DOHH2 (cell line): ENCODE measurements around the gene ABHD1.

ENCODE experiments used
- H3F3A ChIP-seq: fragments of 200-600 bp; sonication (generic), shearing (Covaris generic); 2 replicates; pipeline ENCODE4 v1.6.0; 2016; ENCODE audit warnings: antibody characterized with exemption, mild to moderate bottlenecking; ENCODE audit not compliant: control insufficient read depth, insufficient read depth
- H3K27ac ChIP-seq: fragments of 200-600 bp; sonication (generic); 2 replicates; pipeline ENCODE4 v1.5.1; 2014; ENCODE audit warnings: low read depth, mild to moderate bottlenecking, low read length, moderate library complexity
- H3K27me3 ChIP-seq: fragments of 200-600 bp; sonication (generic); 2 replicates; pipeline ENCODE4 v1.6.1; 2014; ENCODE audit warnings: mild to moderate bottlenecking, low read length, mixed read lengths; ENCODE audit not compliant: control insufficient read depth
- H3K36me3 ChIP-seq: fragments of 200-600 bp; sonication (generic); 2 replicates; pipeline ENCODE4 v1.6.1; 2014; ENCODE audit warnings: mild to moderate bottlenecking, low read length, moderate library complexity, mixed read lengths; ENCODE audit not compliant: control insufficient read depth
- H3K4me1 ChIP-seq: fragments of 200-600 bp; sonication (generic); 2 replicates; pipeline ENCODE4 v1.6.1; 2014; ENCODE audit warnings: mild to moderate bottlenecking, low read length, mixed read lengths; ENCODE audit not compliant: control insufficient read depth
- H3K4me2 ChIP-seq: fragments of 200-600 bp; sonication (generic); 2 replicates; pipeline ENCODE4 v1.6.0; 2014; ENCODE audit warnings: mild to moderate bottlenecking, low read length, moderate library complexity
- H3K4me3 ChIP-seq: fragments of 200-600 bp; sonication (generic); 2 replicates; pipeline ENCODE4 v1.5.1; 2014; ENCODE audit warnings: mild to moderate bottlenecking, low read length, mixed read lengths
- H3K79me2 ChIP-seq: fragments of 200-600 bp; sonication (generic); 2 replicates; pipeline ENCODE4 v1.6.1; 2014; ENCODE audit warnings: mild to moderate bottlenecking, low read length, mixed read lengths; ENCODE audit not compliant: control insufficient read depth
- H3K9me2 ChIP-seq: fragments of 200-600 bp; sonication (generic); replicated peaks from 2 replicates; pipeline ENCODE4 v1.6.1; 2014; ENCODE audit warnings: mild to moderate bottlenecking, low read length, mixed read lengths; ENCODE audit not compliant: control insufficient read depth
- H3K9me3 ChIP-seq: fragments of 200-600 bp; sonication (generic); 2 replicates; pipeline ENCODE4 v1.6.1; 2014; ENCODE audit warnings: antibody characterized with exemption, low read length, mixed read lengths; ENCODE audit not compliant: control insufficient read depth, insufficient read depth
- H4K20me1 ChIP-seq: fragments of 200-600 bp; sonication (generic); 2 replicates; pipeline ENCODE4 v1.6.0; 2014; ENCODE audit warnings: low read depth, mild to moderate bottlenecking, antibody characterized with exemption, low read length, moderate library complexity; ENCODE audit not compliant: control insufficient read depth, insufficient read depth
- CTCF ChIP-seq: fragments of 200-600 bp; sonication (generic); IDR thresholded peaks from one replicate; pipeline ENCODE4 v1.5.1; 2014; ENCODE audit warnings: antibody characterized with exemption, mild to moderate bottlenecking, low read depth, low read length; ENCODE audit not compliant: poor library complexity, severe bottlenecking
- EZH2phosphoT487 ChIP-seq: fragments of 200-600 bp; sonication (generic); IDR thresholded peaks from 2 replicates; pipeline ENCODE4 v1.6.1; 2017; ENCODE audit warnings: borderline replicate concordance, mild to moderate bottlenecking, antibody characterized with exemption, low read length, moderate library complexity, mixed read lengths

Gene ABHD1

GRCh38 chr2:27137322-27137935 lies 13.8 kb downstream of the ABHD1 start:
- peaks cover 15% of the 10 kb centered on the region for H3K36me3 ChIP-seq
- TF ChIP-seq EZH2phosphoT487 (no peak), CTCF (no peak)
- H3K27me3 ChIP-seq, result no peaks in the 10 kb centered on the region
- H3K27ac ChIP-seq, result no peak overlapping the region
- H3K4me3 ChIP-seq, result no peak overlapping the region
- H3K4me2 ChIP-seq, result no peak overlapping the region
- H3K9me3 ChIP-seq, result no peaks in the 10 kb centered on the region
- H3F3A ChIP-seq, result no peaks in the 10 kb centered on the region
- no peaks in the 10 kb centered on the region for H3K9me2 ChIP-seq
- H3K79me2 ChIP-seq, result peaks cover 20% of the 10 kb centered on the region
- peaks cover 17% of the 10 kb centered on the region for H3K4me1 ChIP-seq
- no peaks in the 10 kb centered on the region; the same call in 1 of the 2 replicates for H4K20me1 ChIP-seq

- H4K20me1 ChIP-seq, result no peaks in the 10 kb centered on the region; the same call in 1 of the 2 replicates
- H3K27ac ChIP-seq, result no peak overlapping the region
- peaks cover 13% of the 10 kb centered on the region for H3K79me2 ChIP-seq
- H3K9me2 ChIP-seq, result no peaks in the 10 kb centered on the region
- TF ChIP-seq EZH2phosphoT487 (no peak), CTCF (no peak)
- H3K4me3 ChIP-seq, result no peak overlapping the region
- no peaks in the 10 kb centered on the region for H3K9me3 ChIP-seq
- peaks cover 14% of the 10 kb centered on the region for H3K4me1 ChIP-seq
- H3K27me3 ChIP-seq, result peaks cover 3% of the 10 kb centered on the region
- no peak overlapping the region for H3K4me2 ChIP-seq
- no peaks in the 10 kb centered on the region for H3F3A ChIP-seq
- peaks cover 8% of the 10 kb centered on the region for H3K36me3 ChIP-seq
Measured at GRCh38 chr2:27138111-27138510, 14.5 kb downstream of the ABHD1 start.

DNA sequence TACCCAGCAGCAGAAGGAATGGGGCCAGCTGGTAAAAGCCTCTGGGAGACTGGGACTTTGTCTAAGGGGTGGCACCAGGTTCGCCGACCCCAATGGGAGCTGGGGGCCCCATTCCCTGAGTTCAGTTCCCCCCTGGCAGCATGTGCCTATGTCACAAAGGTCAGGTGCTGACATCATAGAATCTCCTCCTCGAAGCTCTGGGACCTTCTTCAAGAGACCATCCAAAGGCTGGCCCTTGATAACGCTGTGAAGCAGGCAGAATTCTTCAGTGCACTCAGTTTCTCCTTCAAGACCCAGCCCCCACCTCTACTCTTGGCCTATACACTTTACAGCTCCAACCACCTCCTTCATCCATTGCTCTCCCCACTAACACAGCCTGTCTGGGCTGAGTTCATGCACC lies 15.7 kb downstream of the ABHD1 start, which contains the start of gene PRR30:
Gene PRR30 (minus strand): TSS at position 101 of the 400 bp plus-strand sequence. CDS start 1,081 bp downstream, outside the sequence.
- H3K4me1 ChIP-seq, result peaks cover 8% of the 10 kb centered on the region
- no peaks in the 10 kb centered on the region for H4K20me1 ChIP-seq
- H3K9me2 ChIP-seq, result no peaks in the 10 kb centered on the region
- no peak within 1 kb of the TSS for H3K4me2 ChIP-seq
- H3K36me3 ChIP-seq, result no peaks in the 10 kb centered on the region; the same call in 1 of the 2 replicates
- no peaks in the 10 kb centered on the region for H3K9me3 ChIP-seq
- no peak within 1 kb of the TSS for H3K4me3 ChIP-seq
- TF ChIP-seq EZH2phosphoT487 (no peak), CTCF (no peak)
- H3F3A ChIP-seq, result no peaks in the 10 kb centered on the region
- H3K27me3 ChIP-seq, result peaks cover 8% of the 10 kb centered on the region
- H3K27ac ChIP-seq, result no peak within 1 kb of the TSS
- peaks cover 1% of the 10 kb centered on the region for H3K79me2 ChIP-seq
